ENCODE data around the gene ZFR. TPM values are rescaled to one million over a fixed set of nuclear protein-coding genes. Genes with fewer than 3 reads are reported as not detected.

ZFR gene
- polyA plus RNA-seq, 3 donors, result 29.8 to 81.8 (median 62.3) TPM

DNA sequence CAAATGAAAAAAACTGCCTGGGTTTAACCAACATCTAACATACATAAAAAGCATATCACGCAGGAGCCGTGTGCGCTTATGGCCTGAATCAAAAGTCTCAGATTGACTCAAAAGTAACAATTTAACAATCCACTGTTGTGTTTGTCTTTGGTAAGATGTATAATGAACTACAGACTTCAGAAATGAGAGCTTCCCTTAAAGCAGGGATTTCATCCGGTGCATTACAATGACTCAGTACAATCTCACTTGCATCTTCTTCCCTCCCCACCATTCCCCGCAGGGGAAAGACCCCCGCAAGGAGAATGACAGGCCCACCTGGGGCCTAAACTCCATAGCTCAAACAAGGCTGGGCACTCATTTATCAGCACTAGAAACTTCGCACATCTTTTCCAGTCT is 1.4 kb downstream of the ZFR start:
- intact Hi-C loops (cut with micrococcal nuclease), result loop anchor here (5.0 to 10.0 kb wide), 4 partner anchors 58 to 268 kb away; partner anchors contain the start of genes GOLPH3 (in 1 of the 2) and SUB1 (in 1 of the 2)
- H3K36me3 Mint-ChIP-seq, result peaks cover 0 to 17% of the 10 kb centered on the region in 2 donors
- WGBS (ENCODE audit: insufficient coverage), result 5% methylated on average over 3 of the region's 7 CpGs
- H3K4me1 Mint-ChIP-seq, result peaks cover 39% of the 10 kb centered on the region
- TF ChIP-seq, protein P1, sequence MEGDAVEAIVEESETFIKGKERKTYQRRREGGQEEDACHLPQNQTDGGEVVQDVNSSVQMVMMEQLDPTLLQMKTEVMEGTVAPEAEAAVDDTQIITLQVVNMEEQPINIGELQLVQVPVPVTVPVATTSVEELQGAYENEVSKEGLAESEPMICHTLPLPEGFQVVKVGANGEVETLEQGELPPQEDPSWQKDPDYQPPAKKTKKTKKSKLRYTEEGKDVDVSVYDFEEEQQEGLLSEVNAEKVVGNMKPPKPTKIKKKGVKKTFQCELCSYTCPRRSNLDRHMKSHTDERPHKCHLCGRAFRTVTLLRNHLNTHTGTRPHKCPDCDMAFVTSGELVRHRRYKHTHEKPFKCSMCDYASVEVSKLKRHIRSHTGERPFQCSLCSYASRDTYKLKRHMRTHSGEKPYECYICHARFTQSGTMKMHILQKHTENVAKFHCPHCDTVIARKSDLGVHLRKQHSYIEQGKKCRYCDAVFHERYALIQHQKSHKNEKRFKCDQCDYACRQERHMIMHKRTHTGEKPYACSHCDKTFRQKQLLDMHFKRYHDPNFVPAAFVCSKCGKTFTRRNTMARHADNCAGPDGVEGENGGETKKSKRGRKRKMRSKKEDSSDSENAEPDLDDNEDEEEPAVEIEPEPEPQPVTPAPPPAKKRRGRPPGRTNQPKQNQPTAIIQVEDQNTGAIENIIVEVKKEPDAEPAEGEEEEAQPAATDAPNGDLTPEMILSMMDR (IDR thresholded peaks at IDR 0.05), result no peak
- Histone ChIP-seq H3K4me1 (ENCODE audit: control insufficient read depth in 1 of 2, insufficient read depth in 2 of 2, low read length in 2 of 2) (peaks cover 39 to 47% of the 10 kb centered on the region in 2 donors), H3K4me3 (replicated peaks in 1 of 3; ENCODE audit: low read depth in 2 of 3, low read length in 3 of 3) (peak overlapping the region; percentile 65 to 90 (median 76)), H3K36me3 (replicated peaks in 1 of 2; ENCODE audit: control insufficient read depth in 1 of 2, insufficient read depth in 2 of 2, low read length in 2 of 2) (peaks cover 0 to 20% of the 10 kb centered on the region in 2 donors), H3K9ac (ENCODE audit: insufficient read depth, low read length, poor library complexity, severe bottlenecking) (peak overlapping the region; percentile 95), H3K27me3 (ENCODE audit: control insufficient read depth in 2 of 2, insufficient read depth in 2 of 2, low read length in 2 of 2) (no peaks in the 10 kb centered on the region), H4K20me1 (ENCODE audit: insufficient read depth, low read length) (peaks cover 47% of the 10 kb centered on the region), H3K27ac (ENCODE audit: low read depth in 1 of 2, low read length in 2 of 2) (peak overlapping the region; percentile 58 to 89), H3K4me2 (replicated peaks; ENCODE audit: extremely low read depth, low read length, poor library complexity, severe bottlenecking) (peak overlapping the region; percentile 92), H3K79me2 (ENCODE audit: insufficient read depth, low read length) (peaks cover 65% of the 10 kb centered on the region), H3K9me3 (replicated peaks in 1 of 2; ENCODE audit: control insufficient read depth in 1 of 2, insufficient read depth in 1 of 2, low read length in 2 of 2) (peaks cover 0 to 3% of the 10 kb centered on the region in 2 donors), H2AFZ (ENCODE audit: insufficient read depth, low read depth, low read length, poor library complexity, severe bottlenecking) (peak overlapping the region; percentile 94)
- DNase-seq, result peak in 2 of 3 donors; percentile 18 to 35
- peaks cover 0 to 4% (median 2%) of the 10 kb centered on the region in 3 donors for H3K27me3 Mint-ChIP-seq (ENCODE audit: low read depth in 3 of 3)
- peak overlapping the region; percentile 87 to 92 (median 91) for H3K27ac Mint-ChIP-seq
- peaks cover 0 to 5% (median 0%) of the 10 kb centered on the region in 7 donors for H3K9me3 Mint-ChIP-seq
- H3K4me3 Mint-ChIP-seq, result peak overlapping the region; percentile 82 to 93

DNA sequence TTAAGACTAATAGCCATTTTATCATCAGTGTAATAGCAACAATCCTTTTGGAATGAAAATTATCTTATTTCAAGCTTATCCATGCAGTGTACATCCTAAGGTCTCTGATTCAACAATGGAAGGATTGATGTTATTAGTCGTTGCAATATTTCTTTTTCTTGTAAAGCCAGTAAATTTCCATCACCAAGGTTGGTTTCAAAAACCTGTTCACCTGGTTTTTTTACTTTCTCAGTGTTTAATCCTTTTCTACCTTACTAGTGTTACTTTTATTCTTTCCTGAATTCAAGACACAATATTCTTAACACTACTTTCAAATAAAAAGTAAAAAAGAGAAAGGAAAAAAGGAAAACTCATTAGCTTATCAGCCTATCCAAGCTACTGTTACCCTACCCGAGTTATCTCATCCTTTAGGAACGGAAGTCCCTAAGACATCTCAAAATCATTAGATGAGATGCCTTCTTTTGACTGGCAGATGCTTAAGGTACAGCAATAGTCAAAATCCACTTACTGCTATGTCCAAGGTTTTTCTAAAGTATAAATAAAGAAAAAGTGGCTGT is 5.4 kb downstream of the ZFR start:
- no peak overlapping the region for H2AFZ ChIP-seq (ENCODE audit: insufficient read depth, low read depth, low read length, poor library complexity, severe bottlenecking)
- H3K9me3 ChIP-seq (replicated peaks in 1 of 2; ENCODE audit: control insufficient read depth in 1 of 2, insufficient read depth in 1 of 2, low read length in 2 of 2), result no peaks in the 10 kb centered on the region
- H3K27ac ChIP-seq (ENCODE audit: low read depth in 1 of 2, low read length in 2 of 2), result peak overlapping the region in 1 of 2 donors; percentile 17
- peaks cover 0 to 10% of the 10 kb centered on the region in 2 donors for H3K36me3 Mint-ChIP-seq
- WGBS (ENCODE audit: insufficient coverage), result no CpG with 5 or more reads among the region's 3 CpGs
- H3K4me1 ChIP-seq (ENCODE audit: control insufficient read depth in 1 of 2, insufficient read depth in 2 of 2, low read length in 2 of 2), result peaks cover 17 to 36% of the 10 kb centered on the region in 2 donors
- TF ChIP-seq, protein P1 (IDR thresholded peaks at IDR 0.05), result no peak
- no peak overlapping the region for H3K4me3 ChIP-seq (replicated peaks in 1 of 3; ENCODE audit: low read depth in 2 of 3, low read length in 3 of 3)
- DNase-seq, result no peak
- no peak overlapping the region for H3K4me3 Mint-ChIP-seq
- H3K9ac ChIP-seq (ENCODE audit: insufficient read depth, low read length, poor library complexity, severe bottlenecking), result no peak overlapping the region
- H3K27me3 Mint-ChIP-seq (ENCODE audit: low read depth in 3 of 3), result no peaks in the 10 kb centered on the region
- no peaks in the 10 kb centered on the region for H3K27me3 ChIP-seq (ENCODE audit: control insufficient read depth in 2 of 2, insufficient read depth in 2 of 2, low read length in 2 of 2)
- no peaks in the 10 kb centered on the region for H3K9me3 Mint-ChIP-seq
- H3K4me1 Mint-ChIP-seq, result peaks cover 36% of the 10 kb centered on the region
- peaks cover 87% of the 10 kb centered on the region for H4K20me1 ChIP-seq (ENCODE audit: insufficient read depth, low read length)
- H3K79me2 ChIP-seq (ENCODE audit: insufficient read depth, low read length), result peaks cover 99% of the 10 kb centered on the region
- intact Hi-C loops (cut with micrococcal nuclease), result no loop called here
- H3K36me3 ChIP-seq (replicated peaks in 1 of 2; ENCODE audit: control insufficient read depth in 1 of 2, insufficient read depth in 2 of 2, low read length in 2 of 2), result peaks cover 0 to 20% of the 10 kb centered on the region in 2 donors
- H3K4me2 ChIP-seq (replicated peaks; ENCODE audit: extremely low read depth, low read length, poor library complexity, severe bottlenecking), result no peak overlapping the region
- H3K27ac Mint-ChIP-seq, result no peak overlapping the region

Measured in CD14-positive monocyte (primary cell).